Peyer's patch (tissue), 4 donors: Measurements from ENCODE around the gene NOX5. TPM values are rescaled to one million over a fixed set of nuclear protein-coding genes. Genes with fewer than 3 reads are reported as not detected.

Experiments
- DNase-seq, 3 donors: peaks; one replicate each; pipeline ENCODE4 v3.0.0-alpha.2; 2017 to 2019
- H3K27ac ChIP-seq, 4 donors: fragments of 200-600 bp; sonication (generic); one replicate each; pipeline ENCODE4 v1.5.1; 2016 to 2019
- H3K27me3 ChIP-seq, 2 donors: fragments of 200-600 bp; sonication (generic); one replicate each; pipeline ENCODE4 v1.5.1; 2019
- H3K36me3 ChIP-seq, 3 donors: fragments of 200-600 bp; sonication (generic); one replicate each; pipeline ENCODE4 v1.5.1; 2016 to 2019
- H3K4me1 ChIP-seq, 4 donors: fragments of 200-600 bp; sonication (generic); one replicate each; pipeline ENCODE4 v1.5.1; 2016 to 2019
- H3K4me3 ChIP-seq, 4 donors: fragments of 200-600 bp; sonication (generic); 1 replicate in 3 of 4; 2 replicates in 1 of 4; pipeline ENCODE4 v1.5.1; 2016 to 2019; ENCODE audit warnings: mild to moderate bottlenecking in 1 of 4
- H3K9me3 ChIP-seq, 4 donors: fragments of 200-600 bp; sonication (generic); one replicate each; pipeline ENCODE4 v1.5.1; 2016 to 2019; ENCODE audit warnings: mild to moderate bottlenecking in 1 of 4
- CTCF ChIP-seq, 6 experiments: fragments of 450-650 bp in 4 of 6; fragments of 200-600 bp in 2 of 6; sonication (generic) in 1 of 6; IDR thresholded peaks; one replicate each; pipeline ENCODE4 v1.5.1; 2017 to 2019; ENCODE audit warnings: antibody characterized with exemption in 6 of 6, mild to moderate bottlenecking in 3 of 6, moderate library complexity in 1 of 6
- POLR2A ChIP-seq, 2 donors: fragments of 450-650 bp; IDR thresholded peaks; one replicate each; pipeline ENCODE4 v1.5.1; 2017; ENCODE audit warnings: antibody characterized with exemption in 2 of 2, mild to moderate bottlenecking in 2 of 2, moderate library complexity in 2 of 2
- total RNA-seq, 4 donors: library from RNA; depleted of rRNA; stranded (reverse); fragments of >200 nt; gene quantifications; one replicate each; pipeline ENCODE4 v1.1.0, GENCODE V29; 2016

The NOX5 gene
- total RNA-seq, 4 donors from 2014 or later = 0.13 to 5.0 TPM; not detected in 2

- H3K27me3 ChIP-seq = no peaks in the 10 kb centered on the region
- no peak for DNase-seq
- no peaks in the 10 kb centered on the region for H3K36me3 ChIP-seq
- TF ChIP-seq CTCF (IDR thresholded peaks at IDR 0.05) (no peak), POLR2A (IDR thresholded peaks at IDR 0.05) (no peak)
- no peaks in the 10 kb centered on the region for H3K4me1 ChIP-seq
- H3K9me3 ChIP-seq = no peaks in the 10 kb centered on the region
- H3K27ac ChIP-seq = no peak overlapping the region
- H3K4me3 ChIP-seq = no peak overlapping the region
Measured at GRCh38 chr15:69105451-69105985, 91.0 kb downstream of the NOX5 start.

GRCh38 chr15:69107025-69107620 lies 92.6 kb downstream of the NOX5 start:
- no peak overlapping the region for H3K27ac ChIP-seq
- TF ChIP-seq POLR2A (IDR thresholded peaks at IDR 0.05) = no peak
- no peak for TF ChIP-seq CTCF (IDR thresholded peaks at IDR 0.05)
- H3K4me3 ChIP-seq = no peak overlapping the region
- no peak for DNase-seq
- no peaks in the 10 kb centered on the region for H3K36me3 ChIP-seq
- H3K9me3 ChIP-seq = no peaks in the 10 kb centered on the region
- H3K27me3 ChIP-seq = no peaks in the 10 kb centered on the region
- H3K4me1 ChIP-seq = no peaks in the 10 kb centered on the region

Other genes starting within 250 kb of the NOX5 start
- 10 to 100 TPM; 38.2 to 90.8 (median 40.1) TPM for gene ANP32A, start 193.8 kb upstream of the NOX5 start, total RNA-seq
- 1 to 10 TPM in 1 of 4 donors, under 1 TPM in 1, not detected in 2; 0.85 to 1.9 TPM for gene SPESP1, start 84.2 kb upstream of the NOX5 start, total RNA-seq
- 10 to 100 TPM; 33.8 to 50.7 (median 43.8) TPM for gene GLCE, start 145.9 kb downstream of the NOX5 start, total RNA-seq